HL-60/S4 treated with retinoic acid at 250 ng/mL for 4 days and 3 days (cell line): ENCODE results near the gene PNO1.

Source experiments
- in situ Hi-C: fragments of 300-500 bp; cut with MboI; formaldehyde crosslinking; loops from 2 replicates; pipeline ENCODE4 v1.7.0; 2022; ENCODE audit warnings: low sequenced_read_pairs

Gene PNO1

GRCh38 chr2:68193144-68193543 lies 35.5 kb downstream of the PNO1 start:
- in situ Hi-C loops: no loop called here

DNA sequence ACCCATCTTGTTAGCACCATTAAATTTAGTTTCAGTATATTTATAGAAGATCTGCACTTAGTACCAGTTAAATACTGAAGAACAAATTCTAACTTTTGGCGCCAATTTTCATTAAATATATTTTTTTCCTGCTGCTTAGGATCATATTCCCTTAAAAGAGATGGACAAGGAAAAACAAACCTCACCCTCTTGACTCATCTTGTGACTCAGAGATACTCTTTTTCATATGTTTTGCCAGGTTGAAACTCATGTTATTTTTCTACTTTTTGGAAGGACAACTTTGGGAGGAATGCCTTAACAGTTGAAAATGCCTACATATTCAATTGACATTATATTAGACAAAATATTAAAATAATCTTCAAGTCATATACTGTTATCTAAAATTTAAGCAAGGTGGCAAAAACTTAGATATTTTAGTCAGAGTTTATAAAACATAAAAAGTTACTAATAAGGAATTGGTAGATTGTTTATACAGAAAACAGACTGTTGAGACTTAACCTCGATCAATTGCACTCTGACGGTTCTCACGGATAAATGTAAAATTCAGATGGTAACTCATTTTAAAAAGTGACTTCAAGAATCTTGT lies 36.2 kb downstream of the PNO1 start:
- in situ Hi-C loops: no loop called here

- in situ Hi-C loops: no loop called here
These were observed 37.4 kb downstream of the PNO1 start for GRCh38 chr2:68195096-68195495.

GRCh38 chr2:68196120-68196716 lies 38.5 kb downstream of the PNO1 start:
- in situ Hi-C loops: no loop called here

DNA sequence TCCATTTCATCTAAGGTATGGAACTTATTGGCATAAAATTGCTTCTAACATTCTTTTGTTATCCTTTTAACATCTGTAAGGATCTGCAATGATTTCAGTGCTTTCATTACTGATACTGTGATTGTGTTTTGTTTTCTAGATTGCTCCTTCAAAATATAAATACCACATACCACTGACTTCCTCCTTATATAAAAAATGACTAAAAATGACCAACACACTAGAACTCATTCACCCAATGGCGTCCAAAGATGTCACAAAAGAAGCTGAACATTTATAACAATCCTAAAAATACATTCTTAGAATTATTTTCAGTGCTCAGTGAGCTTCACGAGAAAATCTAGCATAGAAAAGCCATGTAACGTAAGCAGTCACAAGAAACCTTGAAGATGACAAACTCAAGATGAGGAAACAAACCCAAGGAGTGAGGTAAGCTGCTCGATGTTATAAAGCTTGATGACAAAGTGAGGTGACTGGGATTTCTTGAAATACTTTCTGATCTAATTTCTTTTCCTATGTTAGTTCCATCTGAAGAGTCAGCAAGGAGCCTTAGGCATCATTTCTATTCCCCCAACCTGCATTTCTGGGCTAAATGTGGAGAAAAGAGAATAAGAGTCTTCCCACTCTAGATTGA lies 42.6 kb downstream of the PNO1 start:
- in situ Hi-C loops: no loop called here

GRCh38 chr2:68203587-68203986 lies 45.9 kb downstream of the PNO1 start:
- in situ Hi-C loops: no loop called here

DNA sequence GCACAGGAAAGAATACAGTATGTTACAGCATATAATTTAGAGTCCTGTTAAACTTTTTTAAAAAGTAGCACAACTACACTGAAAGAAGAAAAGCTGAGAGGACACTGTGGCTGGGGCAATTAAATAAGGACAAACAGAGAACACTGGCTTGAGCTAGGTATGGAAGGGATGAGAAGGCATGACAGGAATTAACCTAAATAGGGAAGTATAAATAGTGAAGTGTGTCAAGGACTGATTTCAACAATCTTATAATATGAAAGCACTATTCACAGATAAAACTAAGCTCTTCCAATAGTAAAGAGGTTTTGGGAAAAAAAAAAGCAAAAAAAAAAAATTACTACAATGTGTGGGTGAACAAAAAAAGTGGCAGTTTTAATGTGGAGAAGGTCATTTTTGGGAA lies 49.1 kb downstream of the PNO1 start:
- in situ Hi-C loops: no loop called here

DNA sequence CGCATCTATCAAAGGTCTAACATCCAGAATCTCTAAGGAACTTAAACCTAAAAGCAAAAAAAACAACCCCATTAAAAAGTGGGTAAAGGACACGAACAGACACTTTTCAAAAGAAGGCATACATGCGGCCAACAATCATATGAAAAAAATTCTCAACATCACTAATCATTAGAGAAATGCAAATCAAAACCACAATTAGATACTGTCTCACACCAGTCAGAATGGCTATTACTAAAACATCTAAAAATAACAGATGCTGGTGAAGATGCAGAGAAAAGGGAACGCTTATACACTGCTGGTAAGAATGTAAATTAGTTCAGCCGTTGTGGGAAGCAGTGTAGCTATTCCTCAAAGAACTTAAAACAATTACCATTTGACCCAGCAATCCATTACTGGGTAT lies 56.7 kb downstream of the PNO1 start:
- in situ Hi-C loops: no loop called here

GRCh38 chr2:68216454-68217310 lies 59.0 kb downstream of the PNO1 start:
- in situ Hi-C loops: no loop called here

- in situ Hi-C loops: no loop called here
These were observed 60.0 kb downstream of the PNO1 start for GRCh38 chr2:68217729-68218128.

GRCh38 chr2:68218343-68218901 lies 60.7 kb downstream of the PNO1 start:
- in situ Hi-C loops: no loop called here

DNA sequence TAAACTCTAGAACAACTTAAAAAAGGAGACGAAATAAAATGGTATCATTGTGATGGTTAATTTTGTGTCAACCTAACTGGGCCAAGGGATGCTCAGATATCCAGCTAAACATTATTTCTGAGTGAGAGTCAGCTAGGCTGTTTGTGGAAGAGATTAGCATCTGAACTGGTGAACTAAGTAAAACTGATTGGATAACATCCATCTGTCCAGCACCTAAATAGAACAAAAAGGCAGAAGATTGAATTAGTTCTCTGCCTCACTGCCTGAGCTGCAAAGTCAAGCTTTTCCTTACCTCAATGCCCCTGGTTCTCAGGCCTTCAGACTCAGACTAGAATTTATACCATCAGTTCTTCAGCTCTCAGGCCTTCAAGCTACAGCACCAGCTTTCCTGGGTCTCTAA lies 64.6 kb downstream of the PNO1 start:
- in situ Hi-C loops: no loop called here

GRCh38 chr2:68223419-68223818 lies 65.7 kb downstream of the PNO1 start:
- in situ Hi-C loops: no loop called here

GRCh38 chr2:68225119-68225632 lies 67.5 kb downstream of the PNO1 start:
- in situ Hi-C loops: no loop called here
